Measurements from ENCODE around the gene CD3D.

GRCh38 chr11:118373263-118373662 lies 30.8 kb upstream of the CD3D start:
- TF ChIP-seq, protein P1, sequence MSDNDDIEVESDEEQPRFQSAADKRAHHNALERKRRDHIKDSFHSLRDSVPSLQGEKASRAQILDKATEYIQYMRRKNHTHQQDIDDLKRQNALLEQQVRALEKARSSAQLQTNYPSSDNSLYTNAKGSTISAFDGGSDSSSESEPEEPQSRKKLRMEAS (IDR thresholded peaks at IDR 0.05), result no peak
- TF ChIP-seq YY1 (IDR thresholded peaks at IDR 0.05; ENCODE audit: low read depth), result no peak
- TF ChIP-seq RAD21 (IDR thresholded peaks at IDR 0.05; ENCODE audit: low read depth), result no peak
- TF ChIP-seq ZBTB7A (IDR thresholded peaks at IDR 0.05; ENCODE audit: low read depth), result no peak
- TF ChIP-seq EP300 (IDR thresholded peaks at IDR 0.05; ENCODE audit: borderline replicate concordance), result no peak
- TF ChIP-seq, protein P2, sequence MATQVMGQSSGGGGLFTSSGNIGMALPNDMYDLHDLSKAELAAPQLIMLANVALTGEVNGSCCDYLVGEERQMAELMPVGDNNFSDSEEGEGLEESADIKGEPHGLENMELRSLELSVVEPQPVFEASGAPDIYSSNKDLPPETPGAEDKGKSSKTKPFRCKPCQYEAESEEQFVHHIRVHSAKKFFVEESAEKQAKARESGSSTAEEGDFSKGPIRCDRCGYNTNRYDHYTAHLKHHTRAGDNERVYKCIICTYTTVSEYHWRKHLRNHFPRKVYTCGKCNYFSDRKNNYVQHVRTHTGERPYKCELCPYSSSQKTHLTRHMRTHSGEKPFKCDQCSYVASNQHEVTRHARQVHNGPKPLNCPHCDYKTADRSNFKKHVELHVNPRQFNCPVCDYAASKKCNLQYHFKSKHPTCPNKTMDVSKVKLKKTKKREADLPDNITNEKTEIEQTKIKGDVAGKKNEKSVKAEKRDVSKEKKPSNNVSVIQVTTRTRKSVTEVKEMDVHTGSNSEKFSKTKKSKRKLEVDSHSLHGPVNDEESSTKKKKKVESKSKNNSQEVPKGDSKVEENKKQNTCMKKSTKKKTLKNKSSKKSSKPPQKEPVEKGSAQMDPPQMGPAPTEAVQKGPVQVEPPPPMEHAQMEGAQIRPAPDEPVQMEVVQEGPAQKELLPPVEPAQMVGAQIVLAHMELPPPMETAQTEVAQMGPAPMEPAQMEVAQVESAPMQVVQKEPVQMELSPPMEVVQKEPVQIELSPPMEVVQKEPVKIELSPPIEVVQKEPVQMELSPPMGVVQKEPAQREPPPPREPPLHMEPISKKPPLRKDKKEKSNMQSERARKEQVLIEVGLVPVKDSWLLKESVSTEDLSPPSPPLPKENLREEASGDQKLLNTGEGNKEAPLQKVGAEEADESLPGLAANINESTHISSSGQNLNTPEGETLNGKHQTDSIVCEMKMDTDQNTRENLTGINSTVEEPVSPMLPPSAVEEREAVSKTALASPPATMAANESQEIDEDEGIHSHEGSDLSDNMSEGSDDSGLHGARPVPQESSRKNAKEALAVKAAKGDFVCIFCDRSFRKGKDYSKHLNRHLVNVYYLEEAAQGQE (IDR thresholded peaks at IDR 0.05; ENCODE audit: low read depth), result no peak
- no peak for TF ChIP-seq TAF1 (IDR thresholded peaks at IDR 0.05; ENCODE audit: low read depth)
- no peak for TF ChIP-seq CREB1 (IDR thresholded peaks at IDR 0.05; ENCODE audit: low read depth)
